Measurements from ENCODE around the gene NRROS.

- TF ChIP-seq CTCF (IDR thresholded peaks at IDR 0.05; ENCODE audit: poor library complexity), result no peak
- TF ChIP-seq EZH2 (IDR thresholded peaks at IDR 0.05; ENCODE audit: borderline replicate concordance), result no peak
- TF ChIP-seq EZH2phosphoT487 (IDR thresholded peaks at IDR 0.05; ENCODE audit: low read depth, severe bottlenecking, unreplicated experiment), result no peak
Observed at GRCh38 chr3:196634224-196634623, 5.3 kb upstream of the NRROS start.

All from hepatocyte (in vitro differentiated cells).